HG03280 (cell line): ENCODE measurements around the gene ZNF831.

Source experiments
- ATAC-seq: cut with Tn5 transposase; IDR thresholded peaks from one replicate; pipeline ENCODE4 v1.9.1; 2021; ENCODE audit warnings: mild to moderate bottlenecking, moderate library complexity; ENCODE audit not compliant: unreplicated experiment

ZNF831 gene

DNA sequence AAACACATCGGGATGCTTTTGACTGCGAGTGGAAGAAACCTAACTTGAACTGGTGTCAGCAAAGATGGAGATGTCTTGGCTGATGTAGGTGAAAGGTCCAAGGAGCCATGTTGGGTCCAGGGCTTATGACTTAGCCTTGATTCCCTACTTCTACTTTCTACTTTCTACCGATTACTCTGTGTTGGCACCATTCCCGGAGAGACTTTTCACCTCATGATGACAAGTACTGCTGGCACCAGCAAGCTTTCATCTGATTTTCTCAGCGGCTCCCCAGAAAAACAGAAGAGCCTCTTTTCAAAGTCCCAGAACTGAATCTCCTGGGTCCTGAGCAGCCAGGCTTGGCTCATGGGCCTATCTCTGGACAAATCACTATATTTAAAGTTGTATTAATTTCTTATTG is 131.9 kb downstream of the ZNF831 start:
- ATAC-seq = no peak

DNA sequence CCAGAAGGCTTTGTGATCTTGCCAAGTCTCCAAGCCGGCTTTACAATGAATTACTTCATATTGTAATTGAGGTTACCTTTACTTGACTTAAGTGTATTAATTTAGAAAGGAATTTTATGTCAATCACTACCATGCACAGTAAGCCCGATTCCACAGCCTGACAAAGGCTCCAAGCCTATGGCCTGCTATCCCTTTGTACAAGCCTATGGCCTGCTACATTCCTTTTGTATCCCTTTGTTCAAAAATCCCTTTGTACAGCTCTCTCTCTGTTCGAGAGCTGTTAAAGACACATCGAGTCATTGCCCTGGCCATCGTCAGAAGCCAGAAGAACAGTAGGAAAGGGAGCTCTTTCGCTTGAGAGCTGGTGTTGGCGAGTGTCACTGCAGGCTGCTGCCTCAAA is 134.1 kb downstream of the ZNF831 start:
- no peak for ATAC-seq

DNA sequence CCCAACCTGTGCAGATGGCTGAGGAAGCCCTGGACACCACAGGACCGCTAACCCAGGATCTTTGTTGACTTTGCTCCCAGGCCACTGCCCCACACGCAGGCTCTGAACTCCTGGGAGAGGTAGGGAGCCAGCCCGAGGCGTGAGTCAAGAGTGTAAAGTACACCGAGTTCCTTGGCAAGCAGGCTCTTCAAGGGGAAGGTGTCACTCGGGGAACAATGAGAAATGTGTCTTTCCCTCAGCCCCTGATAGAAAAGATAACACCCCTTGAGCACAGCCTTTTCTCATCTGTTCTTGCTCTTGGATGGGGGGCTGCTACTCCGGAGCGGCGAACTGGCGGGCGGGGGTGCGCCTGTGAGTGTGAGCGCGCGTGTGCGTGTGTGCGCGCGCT is 136.3 kb downstream of the ZNF831 start:
- no peak for ATAC-seq

DNA sequence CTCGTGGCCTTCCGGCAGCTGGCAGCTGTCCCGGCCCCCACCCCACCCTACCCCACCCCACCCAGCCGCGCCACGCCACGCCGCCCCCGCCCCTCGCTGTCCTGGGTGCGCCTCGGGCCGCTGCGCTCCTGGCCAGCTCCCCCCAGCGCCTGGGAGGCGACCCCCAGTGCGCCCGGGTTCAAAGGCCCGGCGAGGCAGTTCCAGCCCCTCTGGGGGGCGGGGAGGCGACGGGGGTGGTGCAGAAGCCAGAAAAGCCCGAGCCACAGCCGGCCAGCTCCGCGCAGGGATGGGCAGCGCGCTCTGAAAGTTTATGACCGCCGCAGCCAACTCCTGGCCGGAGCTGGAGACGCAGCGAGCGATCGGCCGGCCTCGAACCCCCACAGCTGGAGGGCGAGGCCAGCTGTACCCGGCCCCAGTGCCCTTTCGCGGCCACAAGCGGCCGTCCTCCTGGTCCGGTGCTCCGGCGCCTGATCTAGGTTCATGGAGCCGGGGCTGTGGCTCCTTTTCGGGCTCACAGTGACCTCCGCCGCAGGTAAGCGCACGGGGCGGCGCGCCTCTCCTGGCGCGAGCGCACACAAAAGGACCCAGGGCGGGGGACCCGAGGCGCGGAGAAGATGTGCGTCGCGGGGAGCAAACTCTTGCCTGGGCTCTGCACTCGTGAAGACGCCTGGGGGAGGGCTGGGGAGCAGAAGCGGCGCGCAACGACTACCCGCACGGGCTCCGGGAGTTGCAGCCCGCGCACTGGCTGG is 136.9 kb downstream of the ZNF831 start, which contains the start of gene EDN3:
Gene EDN3, plus strand, starts transcription at position 279 of the 749 bp plus-strand sequence. Its CDS starts 202 bp downstream, at position 481.
- no peak for ATAC-seq

DNA sequence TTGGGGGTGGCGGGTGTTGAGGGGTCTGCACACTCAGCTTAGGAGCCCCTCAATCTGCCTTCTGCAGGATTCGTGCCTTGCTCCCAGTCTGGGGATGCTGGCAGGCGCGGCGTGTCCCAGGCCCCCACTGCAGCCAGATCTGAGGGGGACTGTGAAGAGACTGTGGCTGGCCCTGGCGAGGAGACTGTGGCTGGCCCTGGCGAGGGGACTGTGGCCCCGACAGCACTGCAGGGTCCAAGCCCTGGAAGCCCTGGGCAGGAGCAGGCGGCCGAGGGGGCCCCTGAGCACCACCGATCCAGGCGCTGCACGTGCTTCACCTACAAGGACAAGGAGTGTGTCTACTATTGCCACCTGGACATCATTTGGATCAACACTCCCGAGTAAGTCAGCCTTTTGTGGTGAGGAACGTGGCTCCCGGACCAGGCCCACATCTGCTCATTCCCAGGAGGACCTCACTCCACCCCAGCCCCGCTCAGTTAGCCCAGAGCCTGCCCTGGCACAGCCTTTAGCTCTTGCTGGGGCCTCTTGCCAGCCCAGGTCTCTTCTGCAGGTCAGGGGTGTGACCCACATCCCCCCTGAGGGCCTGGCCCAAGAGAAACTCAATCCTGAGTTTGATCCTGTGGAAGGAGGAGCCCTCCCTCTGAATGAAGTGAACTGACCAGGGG is 137.9 kb downstream of the ZNF831 start:
- ATAC-seq = no peak

DNA sequence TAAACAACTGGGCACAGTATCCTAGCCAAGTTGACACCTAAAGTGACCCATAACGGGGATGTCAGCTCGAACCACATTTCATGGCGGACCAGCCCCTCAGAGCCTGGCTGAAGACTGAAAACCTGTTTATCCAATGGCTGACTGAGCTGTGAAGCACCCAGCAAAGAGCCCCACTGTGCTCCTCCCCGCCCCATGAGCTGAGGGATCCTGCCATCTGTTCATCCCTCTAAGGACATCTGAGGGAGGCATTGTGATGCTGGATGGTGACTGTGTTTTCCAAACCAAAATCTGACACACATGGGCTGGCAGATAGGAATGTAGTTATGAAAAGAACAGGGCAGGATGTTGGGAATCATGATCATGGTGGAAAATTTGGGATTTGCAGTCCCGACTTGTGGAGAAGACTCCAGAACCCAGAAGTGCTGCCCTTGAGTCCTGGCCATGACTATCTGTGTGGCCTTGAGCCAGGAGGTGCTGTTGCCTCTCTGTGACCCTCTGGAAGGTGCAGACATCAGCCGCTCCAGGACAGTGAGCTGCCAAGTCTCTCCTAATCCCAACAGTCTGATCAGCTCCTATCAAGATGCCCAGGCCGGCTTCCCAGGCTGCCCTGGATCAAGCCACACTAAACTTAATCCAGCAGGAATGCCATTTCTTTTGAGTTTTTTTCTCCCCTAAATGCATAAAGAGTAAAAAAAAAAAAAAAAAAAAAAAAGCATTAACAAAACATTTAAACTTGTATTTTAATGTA is 142.5 kb downstream of the ZNF831 start:
- ATAC-seq = no peak

DNA sequence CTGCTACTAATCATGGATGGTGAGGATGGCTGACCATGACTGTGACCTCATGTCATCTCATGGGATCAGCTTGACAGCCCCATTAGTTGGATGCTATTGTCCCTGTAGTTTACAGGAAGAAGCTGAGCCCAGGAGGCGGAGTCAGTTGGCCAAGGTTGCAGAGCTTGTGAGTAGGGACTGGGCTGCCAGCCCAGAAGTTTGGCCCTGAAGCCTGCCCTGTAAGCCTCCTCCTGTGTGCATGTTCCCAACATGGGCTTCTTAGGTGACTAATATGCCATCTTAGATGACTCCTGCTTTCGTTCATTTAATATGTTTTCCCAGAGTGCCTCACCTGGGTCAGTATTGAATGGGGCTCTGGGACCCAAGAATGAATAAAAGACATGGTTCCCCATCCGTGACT is 143.6 kb downstream of the ZNF831 start:
- no peak for ATAC-seq
